Dendritic cell treated with granulocyte-macrophage colony-stimulating factor and Interleukin-4, amounts not matched to agents 40 ng/mL and 50 ng/mL, for 4 days (primary cell): ENCODE measurements around the gene TMEM135.
"Not testable (repeated sequence)": the region's sequence is repeated elsewhere in the genome, so short reads cannot be mapped to it uniquely, and the experiment has no call there.

Experiments used
- H3K27ac Mint-ChIP-seq: one replicate; pipeline ENCODE4 v1.8.0; 2022; ENCODE audit warnings: mild to moderate bottlenecking, mixed read lengths
- H3K27me3 Mint-ChIP-seq: one replicate; pipeline ENCODE4 v1.8.0; 2022; ENCODE audit warnings: mild to moderate bottlenecking, mixed read lengths
- H3K36me3 Mint-ChIP-seq: one replicate; pipeline ENCODE4 v1.8.0; 2022; ENCODE audit warnings: low read depth, mixed read lengths
- H3K4me1 Mint-ChIP-seq: one replicate; pipeline ENCODE4 v1.8.0; 2022; ENCODE audit warnings: low read depth, mixed read lengths
- H3K4me3 Mint-ChIP-seq: one replicate; pipeline ENCODE4 v1.8.0; 2022; ENCODE audit warnings: mild to moderate bottlenecking, moderate library complexity, mixed read lengths
- H3K9me3 Mint-ChIP-seq: one replicate; pipeline ENCODE4 v1.8.0; 2022; ENCODE audit warnings: mixed read lengths
- intact Hi-C: fragments of 100-400 bp; cut with micrococcal nuclease; formaldehyde crosslinking; loops from one replicate; pipeline ENCODE4 v1.15.0; 2022

The TMEM135 gene

DNA sequence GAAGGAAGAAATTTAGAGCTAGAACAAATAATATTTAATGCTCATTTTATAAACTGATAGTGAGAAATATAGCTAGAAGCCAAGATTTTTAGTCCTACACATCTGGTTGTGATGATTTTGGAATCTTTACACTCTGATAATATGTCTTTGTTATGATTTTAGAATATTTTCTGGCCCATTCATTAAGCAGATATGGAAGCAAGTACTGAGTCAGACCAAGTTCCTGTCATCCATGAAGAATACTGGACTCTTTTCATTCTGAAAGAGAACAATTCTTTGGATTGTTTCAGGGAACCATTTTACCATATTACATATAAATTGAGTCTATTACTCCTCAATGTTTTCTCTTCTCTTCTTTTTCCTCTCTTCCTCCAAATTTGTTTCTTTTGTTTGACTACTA is 227.4 kb downstream of the TMEM135 start:
- intact Hi-C loops, result no loop called here
- Mint-ChIP-seq H3K4me3 (no peak overlapping the region), H3K27ac (no peak overlapping the region), H3K27me3 (no peaks in the 10 kb centered on the region), H3K36me3 (peaks cover 6% of the 10 kb centered on the region), H3K4me1 (no peaks in the 10 kb centered on the region), H3K9me3 (no peaks in the 10 kb centered on the region)

DNA sequence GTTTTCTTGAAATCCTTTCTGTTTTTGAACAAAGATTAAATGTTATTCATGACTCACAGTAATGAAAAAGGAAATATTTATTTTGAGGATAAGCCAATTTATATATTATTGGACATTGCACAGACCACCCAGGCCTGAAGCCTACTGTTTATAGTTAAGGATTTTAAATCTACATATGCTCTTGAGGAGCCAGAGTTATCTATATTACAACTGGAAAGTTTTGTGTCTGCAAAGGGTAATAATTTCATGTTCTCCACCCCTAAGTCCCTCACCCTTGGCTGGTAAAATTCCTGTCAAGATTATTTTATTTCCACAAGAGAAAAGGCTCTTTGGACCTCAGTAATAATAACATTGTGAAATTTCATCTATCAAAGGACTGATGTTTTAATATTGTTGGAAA is 228.2 kb downstream of the TMEM135 start:
- Mint-ChIP-seq H3K9me3 (no peaks in the 10 kb centered on the region), H3K4me3 (no peak overlapping the region), H3K36me3 (peaks cover 6% of the 10 kb centered on the region), H3K27ac (no peak overlapping the region), H3K4me1 (no peaks in the 10 kb centered on the region), H3K27me3 (no peaks in the 10 kb centered on the region)
- intact Hi-C loops, result no loop called here

DNA sequence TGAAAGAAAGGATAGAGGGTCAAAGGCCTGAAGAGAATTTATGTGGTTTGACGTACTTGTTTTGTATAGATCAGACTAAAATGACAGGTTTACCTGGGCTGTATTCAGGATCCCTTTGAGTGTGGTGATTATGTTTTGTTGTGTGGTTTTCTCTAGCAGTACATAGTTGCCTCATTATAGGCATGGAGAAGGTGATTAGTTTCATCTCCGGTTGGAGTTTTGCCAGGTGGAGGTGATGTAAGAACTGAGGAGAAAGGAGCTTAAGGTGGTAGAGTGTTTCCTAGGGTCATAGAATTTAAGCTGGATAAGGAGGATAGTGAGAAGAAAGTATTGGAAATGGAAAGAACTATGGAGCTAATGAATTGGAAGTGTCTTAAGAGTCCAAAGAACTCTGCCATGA is 229.0 kb downstream of the TMEM135 start:
- H3K27ac Mint-ChIP-seq, result no peak overlapping the region
- H3K36me3 Mint-ChIP-seq, result peaks cover 6% of the 10 kb centered on the region
- intact Hi-C loops, result no loop called here
- no peaks in the 10 kb centered on the region for H3K27me3 Mint-ChIP-seq
- no peak overlapping the region for H3K4me3 Mint-ChIP-seq
- H3K4me1 Mint-ChIP-seq, result no peaks in the 10 kb centered on the region
- H3K9me3 Mint-ChIP-seq, result no peaks in the 10 kb centered on the region

DNA sequence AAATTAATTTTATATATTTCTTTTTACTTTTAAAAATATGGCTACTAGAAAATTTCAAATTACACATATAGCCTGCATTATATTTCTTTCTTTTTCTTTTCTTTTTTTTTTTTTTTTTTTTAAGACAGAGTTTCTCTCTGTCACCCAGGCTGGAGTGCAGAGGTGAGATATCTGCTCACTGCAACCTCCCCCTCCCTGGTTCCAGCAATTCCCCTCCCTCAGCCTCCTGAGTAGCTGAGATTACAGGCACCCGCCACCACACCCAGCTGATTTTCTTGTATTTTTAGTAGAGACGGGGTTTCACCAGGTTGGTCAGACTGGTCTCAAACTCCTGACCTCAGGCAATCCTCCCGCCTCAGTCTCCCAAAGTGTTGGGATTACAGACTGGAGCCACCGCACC is 234.2 kb downstream of the TMEM135 start:
- H3K4me1 Mint-ChIP-seq, H3K4me3 Mint-ChIP-seq, H3K27me3 Mint-ChIP-seq, H3K36me3 Mint-ChIP-seq, H3K9me3 Mint-ChIP-seq, intact Hi-C loops, H3K27ac Mint-ChIP-seq: not testable (repeated sequence)

DNA sequence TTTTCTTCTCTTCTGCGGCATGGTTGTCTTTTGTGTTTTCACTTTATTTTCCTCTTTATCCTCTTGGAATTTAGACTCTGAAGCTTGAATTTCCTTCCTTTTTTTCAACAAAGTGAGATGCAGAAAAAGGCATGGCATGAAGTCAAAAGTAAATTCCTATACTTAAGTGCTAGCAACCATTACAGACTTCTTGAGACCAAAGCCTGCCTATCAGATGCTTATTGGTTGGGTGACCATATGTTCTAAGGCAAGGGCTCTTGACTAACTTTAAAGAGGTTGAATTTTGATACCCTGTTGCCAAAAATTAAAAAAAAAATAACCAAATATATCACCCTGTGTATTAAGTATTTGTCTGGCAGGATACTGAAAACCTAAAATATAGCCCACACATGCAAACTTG is 237.4 kb downstream of the TMEM135 start:
- no peaks in the 10 kb centered on the region for H3K27me3 Mint-ChIP-seq
- no peak overlapping the region for H3K27ac Mint-ChIP-seq
- intact Hi-C loops, result no loop called here
- H3K4me3 Mint-ChIP-seq, result no peak overlapping the region
- H3K4me1 Mint-ChIP-seq, result no peaks in the 10 kb centered on the region
- H3K36me3 Mint-ChIP-seq, result no peaks in the 10 kb centered on the region
- H3K9me3 Mint-ChIP-seq, result no peaks in the 10 kb centered on the region

DNA sequence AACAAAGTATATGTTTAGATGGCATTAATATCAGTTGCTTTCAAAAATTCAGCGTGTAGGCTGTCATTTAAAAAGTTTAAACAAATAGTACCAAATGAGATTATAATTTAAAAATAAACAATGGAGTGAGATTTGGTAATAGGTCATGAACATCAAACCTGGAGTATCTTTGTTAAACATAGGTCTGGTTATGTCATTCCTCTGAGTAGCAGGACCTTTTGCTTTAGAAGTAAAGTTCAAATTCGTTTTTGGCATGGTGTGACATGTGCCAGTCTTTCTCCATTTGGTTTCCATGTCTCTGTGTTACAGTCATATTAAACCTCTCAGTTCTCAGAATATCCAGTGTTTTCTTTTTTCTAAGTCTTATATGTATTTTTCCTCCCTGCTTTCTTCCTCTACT is 242.4 kb downstream of the TMEM135 start:
- Mint-ChIP-seq H3K4me1 (no peaks in the 10 kb centered on the region), H3K36me3 (peaks cover under 1% of the 10 kb centered on the region), H3K9me3 (peaks cover 1% of the 10 kb centered on the region), H3K4me3 (no peak overlapping the region), H3K27me3 (no peaks in the 10 kb centered on the region), H3K27ac (no peak overlapping the region)
- intact Hi-C loops, result no loop called here

DNA sequence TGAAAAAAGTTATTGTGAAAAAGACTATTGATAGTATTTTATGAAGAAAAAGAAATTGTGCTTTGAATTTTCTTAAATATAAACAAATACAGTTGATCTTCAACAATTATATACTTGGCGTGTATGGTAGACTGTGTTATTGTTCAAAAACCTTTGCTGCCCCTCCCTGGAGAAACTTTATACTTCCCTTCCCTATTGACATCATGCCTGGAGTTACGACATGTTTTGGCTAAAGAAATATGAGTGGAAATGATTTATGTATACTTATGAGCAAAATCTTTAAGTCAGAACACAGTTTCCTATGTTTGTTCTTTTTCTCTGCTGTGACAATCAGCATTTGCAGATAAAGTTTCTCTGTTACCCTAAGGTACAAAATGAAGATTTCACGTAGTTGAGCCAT is 243.8 kb downstream of the TMEM135 start:
- H3K27me3 Mint-ChIP-seq, result no peaks in the 10 kb centered on the region
- H3K9me3 Mint-ChIP-seq, result peaks cover 8% of the 10 kb centered on the region
- no peak overlapping the region for H3K27ac Mint-ChIP-seq
- H3K4me3 Mint-ChIP-seq, result no peak overlapping the region
- no peaks in the 10 kb centered on the region for H3K4me1 Mint-ChIP-seq
- intact Hi-C loops, result no loop called here
- peaks cover 6% of the 10 kb centered on the region for H3K36me3 Mint-ChIP-seq

DNA sequence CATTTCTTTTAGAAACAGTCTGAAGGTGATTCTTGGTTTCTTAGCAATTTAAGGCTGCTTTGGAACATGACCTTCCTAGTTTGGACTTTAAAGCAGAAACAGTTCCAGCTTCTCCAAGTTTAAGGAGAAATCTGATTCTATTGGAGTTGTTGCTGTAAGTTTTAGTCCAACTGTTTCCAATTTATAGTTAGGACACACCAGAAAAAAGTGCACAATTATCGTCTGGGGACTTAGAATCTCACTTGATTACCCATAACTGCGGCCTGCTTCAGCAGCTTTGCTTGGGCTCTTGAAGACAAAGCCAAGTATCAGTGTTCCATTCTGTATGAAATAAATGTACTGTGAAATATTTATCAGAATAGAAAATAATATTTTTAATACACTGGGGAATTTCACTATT is 246.6 kb downstream of the TMEM135 start:
- intact Hi-C loops, result no loop called here
- Mint-ChIP-seq H3K9me3 (peaks cover 8% of the 10 kb centered on the region), H3K4me1 (no peaks in the 10 kb centered on the region), H3K4me3 (no peak overlapping the region), H3K27ac (no peak overlapping the region), H3K36me3 (peaks cover 6% of the 10 kb centered on the region), H3K27me3 (no peaks in the 10 kb centered on the region)

DNA sequence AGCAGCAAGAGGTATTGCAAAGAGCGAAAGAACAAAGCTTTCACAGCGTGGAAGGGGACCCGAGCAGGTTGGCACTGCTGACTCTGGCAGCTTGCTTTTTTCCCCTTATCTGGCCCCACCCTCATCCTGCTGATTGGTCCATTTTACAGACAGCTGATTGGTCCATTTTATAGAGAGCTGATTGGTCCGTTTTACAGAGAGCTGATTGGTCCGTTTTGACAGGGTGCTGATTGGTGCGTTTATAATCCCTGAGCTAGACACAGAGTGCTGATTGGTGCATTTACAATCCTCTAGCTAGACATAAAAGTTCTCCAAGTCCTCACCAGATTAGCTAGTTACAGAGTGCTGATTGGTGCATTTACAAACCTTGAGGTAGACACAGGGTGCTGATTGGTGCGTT is 247.9 kb downstream of the TMEM135 start:
- H3K4me1 Mint-ChIP-seq, intact Hi-C loops, H3K9me3 Mint-ChIP-seq, H3K4me3 Mint-ChIP-seq, H3K27me3 Mint-ChIP-seq, H3K36me3 Mint-ChIP-seq, H3K27ac Mint-ChIP-seq: not testable (repeated sequence)

DNA sequence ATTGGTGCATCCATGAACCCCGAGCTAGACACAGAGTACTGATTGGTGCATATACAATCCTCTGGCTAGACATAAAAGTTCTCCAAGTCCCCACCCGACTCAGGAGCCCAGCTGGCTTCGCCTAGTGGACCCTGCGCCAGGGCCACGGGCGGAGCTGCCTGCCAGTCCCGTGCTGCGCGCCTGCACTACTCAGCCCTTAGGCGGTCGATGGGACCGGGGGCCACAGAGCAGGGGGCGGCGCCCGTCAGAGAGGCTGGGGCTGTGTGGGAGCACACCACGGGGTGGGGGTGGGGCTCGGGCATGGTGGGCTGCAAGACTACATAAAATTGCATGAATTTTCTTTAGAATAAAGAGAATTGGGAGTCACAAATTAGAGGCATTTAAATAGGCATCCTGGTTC is 248.6 kb downstream of the TMEM135 start:
- no peak overlapping the region for H3K27ac Mint-ChIP-seq
- H3K9me3 Mint-ChIP-seq, result peaks cover 8% of the 10 kb centered on the region
- peaks cover 6% of the 10 kb centered on the region for H3K36me3 Mint-ChIP-seq
- H3K4me1 Mint-ChIP-seq, result no peaks in the 10 kb centered on the region
- intact Hi-C loops, result no loop called here
- H3K4me3 Mint-ChIP-seq, result no peak overlapping the region
- H3K27me3 Mint-ChIP-seq, result no peaks in the 10 kb centered on the region

DNA sequence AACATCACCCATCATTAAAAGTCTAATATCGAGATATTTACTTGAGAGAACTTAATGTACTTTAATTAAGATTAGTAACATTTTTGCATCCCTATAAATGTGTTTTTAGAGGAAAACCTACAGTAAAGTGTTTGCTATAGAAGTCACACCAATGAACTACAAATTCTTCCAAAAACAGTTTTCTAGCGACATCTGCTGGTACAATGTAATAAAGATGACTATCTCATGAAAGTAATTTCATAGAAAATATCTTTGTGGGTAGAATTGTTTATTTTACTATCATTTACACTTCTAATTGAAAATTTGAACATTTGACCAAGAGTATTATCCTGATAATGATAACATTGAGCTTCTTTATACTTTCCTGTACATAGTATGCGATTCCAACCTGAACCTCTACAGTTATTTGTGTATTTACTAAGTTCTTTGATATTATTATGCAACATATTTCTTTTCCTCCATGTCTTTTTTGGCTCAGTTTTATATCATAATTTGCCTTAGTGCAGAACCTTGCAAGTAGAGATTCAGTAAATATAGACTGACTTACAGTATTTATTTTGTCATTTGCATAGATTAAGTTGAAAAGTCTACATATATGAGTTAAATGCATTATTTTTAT is 252.7 kb downstream of the TMEM135 start:
- intact Hi-C loops, result loop anchor here (1.0 kb wide), 2 partner anchors 311 to 351 kb away; no protein-coding TSS in a partner anchor
- H3K4me3 Mint-ChIP-seq, result no peak overlapping the region
- no peaks in the 10 kb centered on the region for H3K4me1 Mint-ChIP-seq
- H3K36me3 Mint-ChIP-seq, result peaks cover 3% of the 10 kb centered on the region
- H3K27me3 Mint-ChIP-seq, result no peaks in the 10 kb centered on the region
- no peak overlapping the region for H3K27ac Mint-ChIP-seq
- peaks cover 4% of the 10 kb centered on the region for H3K9me3 Mint-ChIP-seq

DNA sequence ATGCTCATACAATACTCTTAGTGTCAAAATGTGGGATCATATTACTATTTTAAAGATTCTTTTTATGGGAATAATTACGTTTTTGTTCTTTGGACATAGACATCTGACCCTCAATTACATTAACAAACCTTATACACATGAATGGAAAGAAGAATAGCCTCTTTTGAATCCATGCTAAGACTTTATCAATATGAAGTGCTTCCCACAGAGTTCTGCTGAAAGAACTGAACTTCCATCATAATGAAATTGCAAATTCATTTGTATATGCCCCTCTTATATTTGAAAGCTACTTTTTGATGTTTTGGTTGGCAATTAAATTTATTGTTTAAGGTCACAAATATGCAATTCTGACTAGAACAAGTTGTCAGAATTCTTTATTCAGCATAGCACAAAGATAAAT is 254.9 kb downstream of the TMEM135 start:
- Mint-ChIP-seq H3K27me3 (no peaks in the 10 kb centered on the region), H3K36me3 (no peaks in the 10 kb centered on the region), H3K4me1 (no peaks in the 10 kb centered on the region), H3K27ac (no peak overlapping the region), H3K9me3 (no peaks in the 10 kb centered on the region), H3K4me3 (no peak overlapping the region)
- intact Hi-C loops, result no loop called here

DNA sequence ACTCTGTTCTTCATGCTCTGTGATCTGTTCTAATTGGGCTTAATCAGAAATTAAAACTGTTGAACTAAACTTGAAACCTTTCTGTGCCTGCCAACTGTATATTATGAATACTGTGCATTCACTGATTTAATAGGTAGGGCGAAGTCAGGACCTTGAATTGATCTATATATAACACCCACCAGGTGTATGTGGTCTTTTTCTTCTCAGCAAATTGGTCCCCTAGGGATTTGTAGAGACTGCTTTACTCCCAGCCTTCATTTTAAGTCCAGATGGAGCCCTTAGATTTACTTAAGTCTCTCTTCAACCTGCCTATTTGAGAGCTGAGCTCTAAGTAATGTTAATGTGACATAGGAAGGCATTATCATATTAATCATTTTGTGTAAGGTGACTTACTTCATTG is 257.5 kb downstream of the TMEM135 start:
- no peaks in the 10 kb centered on the region for H3K27me3 Mint-ChIP-seq
- no peak overlapping the region for H3K4me3 Mint-ChIP-seq
- no peaks in the 10 kb centered on the region for H3K36me3 Mint-ChIP-seq
- peaks cover 9% of the 10 kb centered on the region for H3K9me3 Mint-ChIP-seq
- intact Hi-C loops, result no loop called here
- no peak overlapping the region for H3K27ac Mint-ChIP-seq
- no peaks in the 10 kb centered on the region for H3K4me1 Mint-ChIP-seq

DNA sequence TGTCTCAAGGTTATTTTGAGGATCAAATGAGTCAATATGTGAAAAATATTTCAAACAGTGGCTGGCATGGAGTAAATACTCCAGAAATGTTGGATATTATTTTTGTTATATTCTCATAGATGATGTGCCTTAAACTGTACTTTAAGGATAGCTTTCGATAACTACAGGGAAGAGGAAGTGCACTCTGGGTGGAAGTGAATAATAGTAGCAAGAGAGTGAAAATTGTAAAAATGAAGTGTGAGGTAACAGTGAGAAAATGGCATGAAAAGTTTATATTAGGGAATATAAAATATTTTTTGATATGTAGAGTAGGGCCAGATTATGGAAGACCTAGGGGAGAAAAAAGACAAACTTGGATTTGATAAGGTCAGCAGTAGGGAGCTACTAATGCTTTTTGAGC is 258.9 kb downstream of the TMEM135 start:
- no peaks in the 10 kb centered on the region for H3K27me3 Mint-ChIP-seq
- intact Hi-C loops, result no loop called here

DNA sequence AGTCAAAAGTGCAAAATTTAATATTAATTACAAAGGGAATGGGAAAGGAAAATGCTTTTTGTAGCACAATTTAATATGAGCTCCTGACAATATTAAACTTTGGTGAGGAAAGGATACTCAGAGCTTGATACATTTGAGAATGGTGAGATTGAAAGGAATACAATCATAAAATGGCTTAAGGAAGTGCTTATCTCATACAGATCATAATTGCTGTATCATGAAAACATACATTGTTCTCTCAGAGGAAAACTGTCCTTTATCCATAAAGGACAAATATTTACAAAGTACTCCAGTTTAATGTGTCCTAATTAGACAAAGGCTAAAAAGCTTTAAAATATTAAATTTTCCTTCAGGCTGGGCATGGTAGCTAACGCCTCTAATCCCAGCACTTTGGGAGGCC is 260.4 kb downstream of the TMEM135 start:
- Mint-ChIP-seq H3K9me3 (peaks cover 9% of the 10 kb centered on the region), H3K36me3 (peaks cover 8% of the 10 kb centered on the region), H3K4me3 (no peak overlapping the region), H3K4me1 (no peaks in the 10 kb centered on the region), H3K27ac (no peak overlapping the region), H3K27me3 (no peaks in the 10 kb centered on the region)
- intact Hi-C loops, result no loop called here

More for the DNA sequence above, 258.9 kb downstream of the TMEM135 start:
- H3K4me3 Mint-ChIP-seq, result no peak overlapping the region
- H3K9me3 Mint-ChIP-seq, result peaks cover 9% of the 10 kb centered on the region
- no peaks in the 10 kb centered on the region for H3K4me1 Mint-ChIP-seq
- H3K36me3 Mint-ChIP-seq, result no peaks in the 10 kb centered on the region
- H3K27ac Mint-ChIP-seq, result no peak overlapping the region
